ENCODE data around the gene PRSS57. TPM values are rescaled to one million over a fixed set of nuclear protein-coding genes. Genes with fewer than 3 reads are reported as not detected.

PRSS57 gene
- total and polyA plus RNA-seq, 2 of the 13 experiments (the other 11 are each of a cell fraction or from before 2014, with no cell fraction given) = 0.12 TPM; not detected in 1

DNA sequence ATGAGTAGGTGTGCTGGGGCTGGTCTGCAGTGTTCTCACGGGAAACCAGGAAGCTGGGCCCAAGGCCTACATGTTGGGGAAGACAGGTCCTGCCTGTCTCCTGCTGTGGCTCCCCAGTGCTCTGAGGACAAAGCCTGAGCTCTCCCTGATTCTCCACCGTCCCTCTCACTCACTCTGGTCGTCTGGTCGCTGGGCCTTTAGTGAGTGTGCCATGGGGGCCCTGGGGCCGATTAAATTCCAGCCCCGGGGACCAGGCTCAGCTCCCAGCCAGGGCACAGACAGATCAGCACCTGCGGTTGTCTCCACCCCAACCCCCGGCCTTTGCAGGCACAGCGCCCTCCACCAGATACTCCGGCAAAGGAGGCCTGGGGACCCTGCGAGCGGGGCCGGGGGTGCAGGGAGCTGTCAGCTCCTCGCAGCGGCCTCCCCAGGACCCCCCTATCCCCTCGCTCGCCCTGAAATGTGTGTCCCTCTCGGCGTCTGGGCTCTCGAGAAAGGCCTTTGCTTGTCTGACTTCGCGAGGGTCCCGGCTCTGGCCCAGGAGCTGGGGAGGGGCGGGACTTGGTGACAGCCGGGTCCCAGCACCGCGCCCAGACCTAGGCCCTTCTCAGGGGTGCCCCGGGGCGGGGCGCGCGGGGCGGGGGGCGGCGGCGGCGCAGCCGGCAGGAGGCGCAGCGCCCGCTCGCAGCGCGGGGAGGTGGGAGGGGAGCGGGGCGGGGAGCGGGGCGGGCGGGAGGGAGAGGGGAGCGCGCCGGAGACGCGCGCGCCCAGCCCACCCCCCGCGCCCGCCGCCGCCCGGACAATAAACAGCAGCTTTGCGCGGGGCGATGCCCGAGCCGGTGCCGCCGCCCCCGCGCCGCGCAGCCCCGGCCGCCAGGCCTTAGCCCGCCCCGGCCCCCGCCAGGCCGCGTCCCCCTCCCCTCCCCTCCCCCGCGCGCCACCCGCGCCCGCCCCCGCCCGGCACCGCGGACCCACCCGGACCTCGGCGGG, 13.2 kb upstream of the PRSS57 start, which contains the start of gene PALM (continued):
- TF ChIP-seq MNT (IDR thresholded peaks at IDR 0.05) (no peak), ZNF737 (CRISPR knock-in tag; IDR thresholded peaks at IDR 0.05; ENCODE audit: borderline replicate concordance) (no peak), ZSCAN22 (CRISPR knock-in tag; IDR thresholded peaks at IDR 0.05) (no peak), ZNF776 (CRISPR knock-in tag; IDR thresholded peaks at IDR 0.05) (no peak), MXD4 (CRISPR knock-in tag; IDR thresholded peaks at IDR 0.05) (no peak), TEAD2 (CRISPR knock-in tag; IDR thresholded peaks at IDR 0.05) (no peak)
- TF ChIP-seq, protein P1, sequence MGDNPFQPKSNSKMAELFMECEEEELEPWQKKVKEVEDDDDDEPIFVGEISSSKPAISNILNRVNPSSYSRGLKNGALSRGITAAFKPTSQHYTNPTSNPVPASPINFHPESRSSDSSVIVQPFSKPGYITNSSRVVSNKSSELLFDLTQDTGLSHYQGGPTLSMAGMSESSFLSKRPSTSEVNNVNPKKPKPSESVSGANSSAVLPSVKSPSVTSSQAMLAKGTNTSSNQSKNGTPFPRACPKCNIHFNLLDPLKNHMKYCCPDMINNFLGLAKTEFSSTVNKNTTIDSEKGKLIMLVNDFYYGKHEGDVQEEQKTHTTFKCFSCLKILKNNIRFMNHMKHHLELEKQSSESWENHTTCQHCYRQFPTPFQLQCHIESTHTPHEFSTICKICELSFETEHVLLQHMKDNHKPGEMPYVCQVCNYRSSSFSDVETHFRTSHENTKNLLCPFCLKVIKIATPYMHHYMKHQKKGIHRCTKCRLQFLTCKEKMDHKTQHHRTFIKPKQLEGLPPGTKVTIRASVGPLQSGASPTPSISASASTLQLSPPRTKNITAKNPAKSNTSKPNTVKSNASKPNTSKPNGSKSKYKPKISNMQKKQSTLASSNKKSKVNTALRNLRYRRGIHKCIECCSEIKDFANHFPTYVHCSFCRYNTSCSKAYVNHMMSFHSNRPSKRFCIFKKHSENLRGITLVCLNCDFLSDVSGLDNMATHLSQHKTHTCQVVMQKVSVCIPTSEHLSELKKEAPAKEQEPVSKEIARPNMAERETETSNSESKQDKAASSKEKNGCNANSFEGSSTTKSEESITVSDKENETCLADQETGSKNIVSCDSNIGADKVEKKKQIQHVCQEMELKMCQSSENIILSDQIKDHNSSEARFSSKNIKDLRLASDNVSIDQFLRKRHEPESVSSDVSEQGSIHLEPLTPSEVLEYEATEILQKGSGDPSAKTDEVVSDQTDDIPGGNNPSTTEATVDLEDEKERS (CRISPR knock-in tag; IDR thresholded peaks at IDR 0.05) = no peak; the same call in 1 of the 2 replicates
- TF ChIP-seq, protein P2, sequence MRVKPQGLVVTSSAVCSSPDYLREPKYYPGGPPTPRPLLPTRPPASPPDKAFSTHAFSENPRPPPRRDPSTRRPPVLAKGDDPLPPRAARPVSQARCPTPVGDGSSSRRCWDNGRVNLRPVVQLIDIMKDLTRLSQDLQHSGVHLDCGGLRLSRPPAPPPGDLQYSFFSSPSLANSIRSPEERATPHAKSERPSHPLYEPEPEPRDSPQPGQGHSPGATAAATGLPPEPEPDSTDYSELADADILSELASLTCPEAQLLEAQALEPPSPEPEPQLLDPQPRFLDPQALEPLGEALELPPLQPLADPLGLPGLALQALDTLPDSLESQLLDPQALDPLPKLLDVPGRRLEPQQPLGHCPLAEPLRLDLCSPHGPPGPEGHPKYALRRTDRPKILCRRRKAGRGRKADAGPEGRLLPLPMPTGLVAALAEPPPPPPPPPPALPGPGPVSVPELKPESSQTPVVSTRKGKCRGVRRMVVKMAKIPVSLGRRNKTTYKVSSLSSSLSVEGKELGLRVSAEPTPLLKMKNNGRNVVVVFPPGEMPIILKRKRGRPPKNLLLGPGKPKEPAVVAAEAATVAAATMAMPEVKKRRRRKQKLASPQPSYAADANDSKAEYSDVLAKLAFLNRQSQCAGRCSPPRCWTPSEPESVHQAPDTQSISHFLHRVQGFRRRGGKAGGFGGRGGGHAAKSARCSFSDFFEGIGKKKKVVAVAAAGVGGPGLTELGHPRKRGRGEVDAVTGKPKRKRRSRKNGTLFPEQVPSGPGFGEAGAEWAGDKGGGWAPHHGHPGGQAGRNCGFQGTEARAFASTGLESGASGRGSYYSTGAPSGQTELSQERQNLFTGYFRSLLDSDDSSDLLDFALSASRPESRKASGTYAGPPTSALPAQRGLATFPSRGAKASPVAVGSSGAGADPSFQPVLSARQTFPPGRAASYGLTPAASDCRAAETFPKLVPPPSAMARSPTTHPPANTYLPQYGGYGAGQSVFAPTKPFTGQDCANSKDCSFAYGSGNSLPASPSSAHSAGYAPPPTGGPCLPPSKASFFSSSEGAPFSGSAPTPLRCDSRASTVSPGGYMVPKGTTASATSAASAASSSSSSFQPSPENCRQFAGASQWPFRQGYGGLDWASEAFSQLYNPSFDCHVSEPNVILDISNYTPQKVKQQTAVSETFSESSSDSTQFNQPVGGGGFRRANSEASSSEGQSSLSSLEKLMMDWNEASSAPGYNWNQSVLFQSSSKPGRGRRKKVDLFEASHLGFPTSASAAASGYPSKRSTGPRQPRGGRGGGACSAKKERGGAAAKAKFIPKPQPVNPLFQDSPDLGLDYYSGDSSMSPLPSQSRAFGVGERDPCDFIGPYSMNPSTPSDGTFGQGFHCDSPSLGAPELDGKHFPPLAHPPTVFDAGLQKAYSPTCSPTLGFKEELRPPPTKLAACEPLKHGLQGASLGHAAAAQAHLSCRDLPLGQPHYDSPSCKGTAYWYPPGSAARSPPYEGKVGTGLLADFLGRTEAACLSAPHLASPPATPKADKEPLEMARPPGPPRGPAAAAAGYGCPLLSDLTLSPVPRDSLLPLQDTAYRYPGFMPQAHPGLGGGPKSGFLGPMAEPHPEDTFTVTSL (CRISPR knock-in tag; IDR thresholded peaks at IDR 0.05; ENCODE audit: borderline replicate concordance) = no peak
- TF ChIP-seq, protein P3, sequence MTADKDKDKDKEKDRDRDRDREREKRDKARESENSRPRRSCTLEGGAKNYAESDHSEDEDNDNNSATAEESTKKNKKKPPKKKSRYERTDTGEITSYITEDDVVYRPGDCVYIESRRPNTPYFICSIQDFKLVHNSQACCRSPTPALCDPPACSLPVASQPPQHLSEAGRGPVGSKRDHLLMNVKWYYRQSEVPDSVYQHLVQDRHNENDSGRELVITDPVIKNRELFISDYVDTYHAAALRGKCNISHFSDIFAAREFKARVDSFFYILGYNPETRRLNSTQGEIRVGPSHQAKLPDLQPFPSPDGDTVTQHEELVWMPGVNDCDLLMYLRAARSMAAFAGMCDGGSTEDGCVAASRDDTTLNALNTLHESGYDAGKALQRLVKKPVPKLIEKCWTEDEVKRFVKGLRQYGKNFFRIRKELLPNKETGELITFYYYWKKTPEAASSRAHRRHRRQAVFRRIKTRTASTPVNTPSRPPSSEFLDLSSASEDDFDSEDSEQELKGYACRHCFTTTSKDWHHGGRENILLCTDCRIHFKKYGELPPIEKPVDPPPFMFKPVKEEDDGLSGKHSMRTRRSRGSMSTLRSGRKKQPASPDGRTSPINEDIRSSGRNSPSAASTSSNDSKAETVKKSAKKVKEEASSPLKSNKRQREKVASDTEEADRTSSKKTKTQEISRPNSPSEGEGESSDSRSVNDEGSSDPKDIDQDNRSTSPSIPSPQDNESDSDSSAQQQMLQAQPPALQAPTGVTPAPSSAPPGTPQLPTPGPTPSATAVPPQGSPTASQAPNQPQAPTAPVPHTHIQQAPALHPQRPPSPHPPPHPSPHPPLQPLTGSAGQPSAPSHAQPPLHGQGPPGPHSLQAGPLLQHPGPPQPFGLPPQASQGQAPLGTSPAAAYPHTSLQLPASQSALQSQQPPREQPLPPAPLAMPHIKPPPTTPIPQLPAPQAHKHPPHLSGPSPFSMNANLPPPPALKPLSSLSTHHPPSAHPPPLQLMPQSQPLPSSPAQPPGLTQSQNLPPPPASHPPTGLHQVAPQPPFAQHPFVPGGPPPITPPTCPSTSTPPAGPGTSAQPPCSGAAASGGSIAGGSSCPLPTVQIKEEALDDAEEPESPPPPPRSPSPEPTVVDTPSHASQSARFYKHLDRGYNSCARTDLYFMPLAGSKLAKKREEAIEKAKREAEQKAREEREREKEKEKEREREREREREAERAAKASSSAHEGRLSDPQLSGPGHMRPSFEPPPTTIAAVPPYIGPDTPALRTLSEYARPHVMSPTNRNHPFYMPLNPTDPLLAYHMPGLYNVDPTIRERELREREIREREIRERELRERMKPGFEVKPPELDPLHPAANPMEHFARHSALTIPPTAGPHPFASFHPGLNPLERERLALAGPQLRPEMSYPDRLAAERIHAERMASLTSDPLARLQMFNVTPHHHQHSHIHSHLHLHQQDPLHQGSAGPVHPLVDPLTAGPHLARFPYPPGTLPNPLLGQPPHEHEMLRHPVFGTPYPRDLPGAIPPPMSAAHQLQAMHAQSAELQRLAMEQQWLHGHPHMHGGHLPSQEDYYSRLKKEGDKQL (CRISPR knock-in tag; IDR thresholded peaks at IDR 0.05; ENCODE audit: low read depth) = no peak
- TF ChIP-seq, protein P4, sequence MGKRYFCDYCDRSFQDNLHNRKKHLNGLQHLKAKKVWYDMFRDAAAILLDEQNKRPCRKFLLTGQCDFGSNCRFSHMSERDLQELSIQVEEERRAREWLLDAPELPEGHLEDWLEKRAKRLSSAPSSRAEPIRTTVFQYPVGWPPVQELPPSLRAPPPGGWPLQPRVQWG (CRISPR knock-in tag; IDR thresholded peaks at IDR 0.05; ENCODE audit: borderline replicate concordance, low read depth) = no peak

All from HepG2 (cell line).